Loucy (cell line): Measurements from ENCODE around the gene PANX2.

ENCODE experiments used
- CTCF ChIP-seq: fragments of 200-600 bp; sonication (generic); conservative IDR thresholded peaks from 2 replicates; pipeline ENCODE4 v1.5.1; 2014; ENCODE audit warnings: mild to moderate bottlenecking, antibody characterized with exemption, low read length
- EZH2phosphoT487 ChIP-seq: fragments of 200-600 bp; IDR thresholded peaks from 2 replicates; pipeline ENCODE4 v1.6.1; 2018; ENCODE audit warnings: antibody characterized with exemption, mild to moderate bottlenecking, moderate library complexity, borderline replicate concordance

GRCh38 chr22:50224071-50224470, 53.5 kb downstream of the PANX2 start:
- no peak for TF ChIP-seq CTCF
- TF ChIP-seq EZH2phosphoT487: no peak
